Measurements from ENCODE around the gene COX7C.
"Not testable (repeated sequence)": the region's sequence is repeated elsewhere in the genome, so short reads cannot be mapped to it uniquely, and the experiment has no call there.

GRCh38 chr5:86660771-86661170, 43.0 kb downstream of the COX7C start:
- not testable (repeated sequence) for TF ChIP-seq POLR2AphosphoS5 (IDR thresholded peaks at IDR 0.05; ENCODE audit: borderline replicate concordance, low read depth, low read length); EZH2 (IDR thresholded peaks at IDR 0.05); FOXP2 (optimal IDR thresholded peaks at IDR 0.05; ENCODE audit: control extremely low read depth, extremely low read length, insufficient read depth)
